Measurements from ENCODE around the gene ATG3. TPM values are rescaled to one million over a fixed set of nuclear protein-coding genes. Genes with fewer than 3 reads are reported as not detected.

ATG3 gene
- total and polyA plus RNA-seq, 3 donors from 2014 or later, result 108 to 200 (median 126) TPM

DNA sequence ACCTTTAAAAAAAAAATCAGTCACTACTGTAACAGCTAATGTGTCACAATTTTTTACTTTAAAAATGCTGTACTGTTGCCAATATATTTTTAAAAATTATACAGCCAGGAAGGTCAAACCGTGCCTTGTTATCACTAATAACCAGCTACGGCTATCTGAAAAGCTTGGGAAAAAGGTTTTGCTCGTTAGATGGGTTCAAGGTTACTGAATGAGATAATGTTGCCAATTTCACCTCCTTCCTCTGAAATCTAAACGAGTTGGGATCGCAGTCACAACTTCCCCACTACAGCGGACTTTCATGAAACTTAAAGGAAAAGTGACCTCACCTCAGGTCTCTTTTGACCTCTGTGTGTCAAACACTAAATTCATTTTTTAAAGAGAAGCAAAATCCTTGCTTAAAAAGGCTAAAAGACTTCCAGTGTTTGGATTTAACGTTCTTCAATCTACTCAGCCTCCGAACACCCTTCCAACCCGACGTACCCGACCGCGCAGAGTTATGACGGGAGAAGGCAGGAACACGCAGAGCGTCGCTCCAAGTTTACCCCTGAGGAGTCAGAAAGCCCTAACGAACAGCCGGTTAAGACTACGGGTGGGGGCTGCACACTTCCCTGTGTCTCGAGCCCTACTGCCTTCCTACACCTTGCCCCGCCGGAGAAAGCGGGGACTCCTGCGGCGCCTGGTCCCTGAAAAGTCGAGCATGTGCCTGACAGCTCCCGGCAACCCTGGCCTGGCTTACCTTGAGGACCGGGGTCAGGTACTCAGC is 860 bp downstream of the ATG3 start:
- 0 to 1% methylated on average over 23 to 29 of the region's 29 CpGs for WGBS, 2 donors
- TF ChIP-seq, protein P1, sequence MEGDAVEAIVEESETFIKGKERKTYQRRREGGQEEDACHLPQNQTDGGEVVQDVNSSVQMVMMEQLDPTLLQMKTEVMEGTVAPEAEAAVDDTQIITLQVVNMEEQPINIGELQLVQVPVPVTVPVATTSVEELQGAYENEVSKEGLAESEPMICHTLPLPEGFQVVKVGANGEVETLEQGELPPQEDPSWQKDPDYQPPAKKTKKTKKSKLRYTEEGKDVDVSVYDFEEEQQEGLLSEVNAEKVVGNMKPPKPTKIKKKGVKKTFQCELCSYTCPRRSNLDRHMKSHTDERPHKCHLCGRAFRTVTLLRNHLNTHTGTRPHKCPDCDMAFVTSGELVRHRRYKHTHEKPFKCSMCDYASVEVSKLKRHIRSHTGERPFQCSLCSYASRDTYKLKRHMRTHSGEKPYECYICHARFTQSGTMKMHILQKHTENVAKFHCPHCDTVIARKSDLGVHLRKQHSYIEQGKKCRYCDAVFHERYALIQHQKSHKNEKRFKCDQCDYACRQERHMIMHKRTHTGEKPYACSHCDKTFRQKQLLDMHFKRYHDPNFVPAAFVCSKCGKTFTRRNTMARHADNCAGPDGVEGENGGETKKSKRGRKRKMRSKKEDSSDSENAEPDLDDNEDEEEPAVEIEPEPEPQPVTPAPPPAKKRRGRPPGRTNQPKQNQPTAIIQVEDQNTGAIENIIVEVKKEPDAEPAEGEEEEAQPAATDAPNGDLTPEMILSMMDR (IDR thresholded peaks at IDR 0.05), result no peak
- TF ChIP-seq POLR2A (IDR thresholded peaks at IDR 0.05), result no peak
- DNase-seq, result peak; percentile 84
- Histone ChIP-seq H3K27me3 (no peaks in the 10 kb centered on the region), H3K9me3 (no peaks in the 10 kb centered on the region), H3K36me3 (ENCODE audit: low read depth, missing control alignments) (no peaks in the 10 kb centered on the region), H3K4me1 (peaks cover 25% of the 10 kb centered on the region), H3K27ac (peak overlapping the region; percentile 97), H3K4me3 (peak overlapping the region; percentile 96 to 100)
- intact Hi-C loops (cut with DNase I; ENCODE audit: low total_unique reads), result no loop called here

DNA sequence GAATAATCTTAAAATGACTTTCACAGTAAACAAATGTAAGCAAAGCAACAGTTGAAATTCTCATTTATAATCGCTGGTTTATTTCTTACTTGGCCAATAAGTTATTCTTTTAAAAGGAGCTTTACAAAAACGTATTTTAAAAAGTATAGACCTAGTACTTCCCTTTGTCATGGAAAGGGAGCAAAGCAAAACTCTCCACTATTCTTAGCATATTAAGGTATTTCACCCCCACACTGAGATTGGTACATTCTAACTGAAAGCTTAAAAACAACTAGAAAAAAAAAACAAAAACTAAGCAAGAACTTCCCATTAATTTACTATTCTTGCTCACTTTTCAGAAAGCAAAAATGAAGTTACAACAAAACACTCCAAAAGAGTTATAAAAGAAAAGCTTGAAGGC is 1.5 kb downstream of the ATG3 start:
- 11 to 14% methylated on average over 2 of the region's 2 CpGs for WGBS, 2 donors
- Histone ChIP-seq H3K4me1 (peaks cover 30% of the 10 kb centered on the region), H3K9me3 (no peaks in the 10 kb centered on the region), H3K36me3 (ENCODE audit: low read depth, missing control alignments) (no peaks in the 10 kb centered on the region), H3K27me3 (no peaks in the 10 kb centered on the region), H3K4me3 (peak overlapping the region; percentile 96 to 100), H3K27ac (peak overlapping the region; percentile 97)
- no peak for TF ChIP-seq POLR2A (IDR thresholded peaks at IDR 0.05)
- TF ChIP-seq, protein P1 (IDR thresholded peaks at IDR 0.05), result no peak
- intact Hi-C loops (cut with DNase I; ENCODE audit: low total_unique reads), result no loop called here
- DNase-seq, result no peak

DNA sequence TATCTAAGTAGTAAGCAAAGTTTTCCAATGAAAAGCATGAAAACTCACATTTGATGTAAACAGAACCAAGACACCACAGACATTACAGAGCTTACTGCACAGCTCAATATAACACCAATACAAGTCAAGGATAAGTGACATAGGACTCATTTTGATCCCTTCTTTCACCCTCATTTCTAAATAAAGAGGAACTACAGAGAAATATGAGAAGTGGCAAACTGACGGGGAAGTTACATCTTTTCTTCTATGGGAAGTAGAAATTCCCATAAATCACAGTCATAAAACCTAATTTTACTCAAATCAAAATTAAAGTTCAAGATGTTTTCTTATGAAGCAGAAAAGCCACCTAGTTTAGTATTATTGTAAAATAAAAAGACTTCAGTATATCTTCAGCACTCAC is 3.8 kb downstream of the ATG3 start:
- Histone ChIP-seq H3K27me3 (no peaks in the 10 kb centered on the region), H3K4me1 (peaks cover 29% of the 10 kb centered on the region), H3K36me3 (ENCODE audit: low read depth, missing control alignments) (no peaks in the 10 kb centered on the region), H3K4me3 (no peak overlapping the region), H3K9me3 (no peaks in the 10 kb centered on the region), H3K27ac (no peak overlapping the region)
- DNase-seq, result no peak
- no peak for TF ChIP-seq POLR2A (IDR thresholded peaks at IDR 0.05)
- TF ChIP-seq, protein P1 (IDR thresholded peaks at IDR 0.05), result no peak
- WGBS, 2 donors, result 83 to 88% methylated on average over 1 of the region's 1 CpG
- intact Hi-C loops (cut with DNase I; ENCODE audit: low total_unique reads), result no loop called here

DNA sequence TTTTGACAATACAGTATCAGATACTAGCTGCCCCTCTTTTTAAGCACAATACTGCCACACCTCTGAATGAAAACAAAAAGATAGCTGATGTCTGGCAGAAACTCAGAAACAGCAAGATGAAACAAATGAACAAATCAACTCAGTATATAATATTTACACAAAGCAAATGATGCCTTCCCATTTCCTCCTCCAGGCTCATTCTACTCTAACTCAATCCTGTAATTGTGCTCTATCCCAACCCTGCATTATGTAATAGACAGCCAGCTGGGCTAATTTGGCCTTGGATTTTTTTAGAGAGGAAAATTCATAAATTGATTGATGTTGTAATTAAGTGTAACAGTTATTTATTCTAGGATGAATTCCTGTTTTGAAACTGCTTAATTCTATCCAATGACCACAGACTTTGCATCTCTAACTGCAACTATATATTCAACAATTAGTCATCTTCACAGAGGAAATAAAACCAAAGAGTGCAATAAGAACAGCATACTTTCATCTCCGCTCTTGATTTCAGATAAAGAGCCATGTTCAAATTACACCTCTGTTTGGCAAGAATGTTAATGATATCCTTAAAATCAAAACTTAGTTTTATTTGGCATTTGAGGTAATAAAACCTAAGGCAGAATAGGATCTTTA is 6.1 kb downstream of the ATG3 start:
- TF ChIP-seq POLR2A (IDR thresholded peaks at IDR 0.05), result no peak
- TF ChIP-seq, protein P1 (IDR thresholded peaks at IDR 0.05), result no peak
- Histone ChIP-seq H3K4me1 (peaks cover 27% of the 10 kb centered on the region), H3K27ac (no peak overlapping the region), H3K36me3 (ENCODE audit: low read depth, missing control alignments) (no peaks in the 10 kb centered on the region), H3K9me3 (no peaks in the 10 kb centered on the region), H3K27me3 (no peaks in the 10 kb centered on the region), H3K4me3 (no peak overlapping the region)
- WGBS, 2 donors, result 89 to 93% methylated on average over 1 of the region's 1 CpG
- intact Hi-C loops (cut with DNase I; ENCODE audit: low total_unique reads), result no loop called here
- no peak for DNase-seq

Measured in testis (tissue), 3 donors.